ENCODE data around the gene IFNA8. TPM values are rescaled to one million over a fixed set of nuclear protein-coding genes. Genes with fewer than 3 reads are reported as not detected.

The IFNA8 gene
- total RNA-seq, 1 donor from 2014 or later: not detected

- TF ChIP-seq, protein P1, sequence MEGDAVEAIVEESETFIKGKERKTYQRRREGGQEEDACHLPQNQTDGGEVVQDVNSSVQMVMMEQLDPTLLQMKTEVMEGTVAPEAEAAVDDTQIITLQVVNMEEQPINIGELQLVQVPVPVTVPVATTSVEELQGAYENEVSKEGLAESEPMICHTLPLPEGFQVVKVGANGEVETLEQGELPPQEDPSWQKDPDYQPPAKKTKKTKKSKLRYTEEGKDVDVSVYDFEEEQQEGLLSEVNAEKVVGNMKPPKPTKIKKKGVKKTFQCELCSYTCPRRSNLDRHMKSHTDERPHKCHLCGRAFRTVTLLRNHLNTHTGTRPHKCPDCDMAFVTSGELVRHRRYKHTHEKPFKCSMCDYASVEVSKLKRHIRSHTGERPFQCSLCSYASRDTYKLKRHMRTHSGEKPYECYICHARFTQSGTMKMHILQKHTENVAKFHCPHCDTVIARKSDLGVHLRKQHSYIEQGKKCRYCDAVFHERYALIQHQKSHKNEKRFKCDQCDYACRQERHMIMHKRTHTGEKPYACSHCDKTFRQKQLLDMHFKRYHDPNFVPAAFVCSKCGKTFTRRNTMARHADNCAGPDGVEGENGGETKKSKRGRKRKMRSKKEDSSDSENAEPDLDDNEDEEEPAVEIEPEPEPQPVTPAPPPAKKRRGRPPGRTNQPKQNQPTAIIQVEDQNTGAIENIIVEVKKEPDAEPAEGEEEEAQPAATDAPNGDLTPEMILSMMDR (IDR thresholded peaks at IDR 0.05): no peak
- no peaks in the 10 kb centered on the region for H3K9me3 Mint-ChIP-seq (ENCODE audit: unreplicated experiment)
- H3K27me3 Mint-ChIP-seq (ENCODE audit: unreplicated experiment): peaks cover 58% of the 10 kb centered on the region
- DNase-seq (ENCODE audit: extremely low spot score, unreplicated experiment): no peak
- H3K27ac Mint-ChIP-seq (ENCODE audit: unreplicated experiment): no peak overlapping the region
- no peaks in the 10 kb centered on the region for H3K4me1 Mint-ChIP-seq (ENCODE audit: unreplicated experiment)
- H3K4me3 Mint-ChIP-seq (ENCODE audit: unreplicated experiment): no peak overlapping the region
- H3K36me3 Mint-ChIP-seq (ENCODE audit: unreplicated experiment): no peaks in the 10 kb centered on the region
Observed at GRCh38 chr9:21383627-21384026, 25.3 kb upstream of the IFNA8 start.

DNA sequence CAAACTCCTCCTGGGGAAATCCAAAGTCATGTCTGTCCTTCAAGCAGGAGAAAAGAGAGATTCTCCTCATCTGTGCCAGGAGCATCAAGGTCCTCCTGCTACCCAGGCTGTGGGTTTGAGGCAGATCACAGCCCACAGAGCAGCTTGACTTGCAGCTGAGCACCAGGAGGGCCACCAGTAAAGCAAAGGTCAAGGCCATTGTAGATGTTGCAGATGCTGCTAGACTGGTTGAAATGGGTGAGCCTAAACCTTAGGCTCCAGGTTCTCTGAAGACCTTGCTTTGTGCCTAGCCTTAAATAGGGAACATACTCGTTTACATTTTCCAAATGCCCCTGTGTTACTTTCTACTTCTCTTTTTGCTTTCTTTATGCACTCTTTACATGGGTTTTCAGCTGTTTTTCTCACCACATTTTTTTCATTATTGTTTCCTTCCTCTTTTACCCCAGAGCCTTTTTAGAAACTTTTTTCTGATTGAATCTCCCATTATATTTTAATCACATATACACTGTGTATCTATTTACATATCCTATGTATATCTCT, 23.7 kb upstream of the IFNA8 start, which contains the start of gene IFNA2:
Gene IFNA2, minus strand, starts transcription at position 268 of the 540 bp plus-strand sequence. Its CDS starts 69 bp downstream, at position 199.
- peaks cover 60% of the 10 kb centered on the region for H3K27me3 Mint-ChIP-seq (ENCODE audit: unreplicated experiment)
- H3K27ac Mint-ChIP-seq (ENCODE audit: unreplicated experiment): no peak within 1 kb of the TSS
- TF ChIP-seq, protein P1 (IDR thresholded peaks at IDR 0.05): no peak
- no peaks in the 10 kb centered on the region for H3K36me3 Mint-ChIP-seq (ENCODE audit: unreplicated experiment)
- no peaks in the 10 kb centered on the region for H3K9me3 Mint-ChIP-seq (ENCODE audit: unreplicated experiment)
- H3K4me1 Mint-ChIP-seq (ENCODE audit: unreplicated experiment): no peaks in the 10 kb centered on the region
- DNase-seq (ENCODE audit: extremely low spot score, unreplicated experiment): no peak
- H3K4me3 Mint-ChIP-seq (ENCODE audit: unreplicated experiment): no peak within 1 kb of the TSS

- no peaks in the 10 kb centered on the region for H3K36me3 Mint-ChIP-seq (ENCODE audit: unreplicated experiment)
Observed at GRCh38 chr9:21392270-21392669, 16.6 kb upstream of the IFNA8 start.

DNA sequence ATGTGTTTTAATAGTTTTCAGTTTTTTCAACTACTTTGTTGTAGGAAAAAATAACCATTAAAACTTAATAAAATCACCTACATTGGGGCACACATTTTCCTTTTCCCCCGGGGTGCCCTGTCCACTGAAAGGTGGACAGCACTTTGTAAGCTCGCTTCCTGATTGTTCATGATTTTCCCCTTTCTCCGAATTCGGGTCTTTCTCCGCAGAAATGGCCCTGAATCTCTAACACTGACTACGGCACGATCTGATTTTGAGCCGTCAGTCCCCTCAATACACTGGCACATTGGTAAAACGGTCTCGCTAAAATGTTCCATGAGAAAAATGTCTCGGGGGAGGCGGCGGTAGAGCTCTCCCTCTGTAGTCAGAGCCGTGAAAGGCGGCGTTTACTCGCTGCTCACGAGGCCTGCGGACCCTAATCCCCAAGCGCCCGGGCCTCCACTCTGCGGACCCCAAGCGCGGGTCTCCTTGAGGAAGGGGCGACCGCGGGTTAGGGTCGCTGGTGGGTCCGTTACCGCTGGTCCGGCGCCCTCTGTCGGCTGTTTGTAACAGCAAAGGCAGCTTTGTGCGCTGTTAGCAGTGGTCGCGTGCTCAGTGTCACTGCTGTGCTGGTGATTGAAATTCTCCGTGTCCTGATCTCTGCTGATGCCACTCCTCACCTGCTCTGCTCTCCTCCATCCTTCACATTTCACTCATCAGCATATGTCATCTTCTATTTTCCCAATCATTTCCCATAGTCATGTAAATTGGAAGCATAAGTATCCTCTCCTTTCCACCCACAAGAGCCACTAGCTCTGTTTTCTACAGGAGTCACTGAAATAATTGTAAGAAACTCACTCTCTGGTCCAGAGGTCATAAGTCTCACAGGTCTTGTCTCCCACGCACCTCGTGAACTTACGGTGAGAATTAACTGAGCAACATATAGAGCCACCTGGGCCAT, 12.9 kb upstream of the IFNA8 start:
- Mint-ChIP-seq H3K4me3 (ENCODE audit: unreplicated experiment) (peak overlapping the region; percentile 72), H3K36me3 (ENCODE audit: unreplicated experiment) (no peaks in the 10 kb centered on the region), H3K27ac (ENCODE audit: unreplicated experiment) (no peak overlapping the region), H3K9me3 (ENCODE audit: unreplicated experiment) (no peaks in the 10 kb centered on the region), H3K4me1 (ENCODE audit: unreplicated experiment) (peaks cover 6% of the 10 kb centered on the region), H3K27me3 (ENCODE audit: unreplicated experiment) (peaks cover 86% of the 10 kb centered on the region)
- no peak for DNase-seq (ENCODE audit: extremely low spot score, unreplicated experiment)
- TF ChIP-seq, protein P1 (IDR thresholded peaks at IDR 0.05): peak; percentile 97

More at GRCh38 chr9:21392270-21392669, 16.6 kb upstream of the IFNA8 start:
- Mint-ChIP-seq H3K27ac (ENCODE audit: unreplicated experiment) (no peak overlapping the region), H3K4me3 (ENCODE audit: unreplicated experiment) (no peak overlapping the region), H3K4me1 (ENCODE audit: unreplicated experiment) (peaks cover 6% of the 10 kb centered on the region), H3K9me3 (ENCODE audit: unreplicated experiment) (no peaks in the 10 kb centered on the region), H3K27me3 (ENCODE audit: unreplicated experiment) (peaks cover 83% of the 10 kb centered on the region)
- no peak for DNase-seq (ENCODE audit: extremely low spot score, unreplicated experiment)
- TF ChIP-seq, protein P1 (IDR thresholded peaks at IDR 0.05): peak; percentile 29

- H3K27me3 Mint-ChIP-seq (ENCODE audit: unreplicated experiment): peaks cover 84% of the 10 kb centered on the region
- no peak overlapping the region for H3K27ac Mint-ChIP-seq (ENCODE audit: unreplicated experiment)
- no peak for DNase-seq (ENCODE audit: extremely low spot score, unreplicated experiment)
- peaks cover 9% of the 10 kb centered on the region for H3K4me1 Mint-ChIP-seq (ENCODE audit: unreplicated experiment)
- no peaks in the 10 kb centered on the region for H3K36me3 Mint-ChIP-seq (ENCODE audit: unreplicated experiment)
- no peaks in the 10 kb centered on the region for H3K9me3 Mint-ChIP-seq (ENCODE audit: unreplicated experiment)
- H3K4me3 Mint-ChIP-seq (ENCODE audit: unreplicated experiment): no peak overlapping the region
- TF ChIP-seq, protein P1 (IDR thresholded peaks at IDR 0.05): no peak
Observed at GRCh38 chr9:21398955-21399489, 9.9 kb upstream of the IFNA8 start.
